H9 (cell line): Measurements from ENCODE around the gene DPP6. TPM values are rescaled to one million over a fixed set of nuclear protein-coding genes. Genes with fewer than 3 reads are reported as not detected.

Source experiments
- DNase-seq: peaks from one replicate; pipeline ENCODE4 v3.0.0-alpha.2; 2017
- H2AFZ ChIP-seq: one replicate; pipeline ENCODE4 v1.6.1; 2013; ENCODE audit warnings: mild to moderate bottlenecking, low read length, control low read depth, moderate library complexity
- H2AK5ac ChIP-seq: 2 replicates; pipeline ENCODE4 v1.6.1; 2013; ENCODE audit warnings: low read length, control low read depth, mixed read lengths; ENCODE audit not compliant: insufficient read length
- H2BK120ac ChIP-seq: one replicate; pipeline ENCODE4 v1.6.1; 2013; ENCODE audit warnings: low read depth, mild to moderate bottlenecking, low read length, control low read depth, inconsistent platforms; ENCODE audit not compliant: poor library complexity, severe bottlenecking
- H2BK12ac ChIP-seq: 2 replicates; pipeline ENCODE4 v1.6.1; 2013; ENCODE audit warnings: low read length, control low read depth, mixed read lengths, low read depth; ENCODE audit not compliant: insufficient read length
- H2BK15ac ChIP-seq: 2 replicates; pipeline ENCODE4 v1.6.1; 2013; ENCODE audit warnings: low read depth, low read length, control low read depth
- H2BK20ac ChIP-seq: one replicate; pipeline ENCODE4 v1.6.1; 2013; ENCODE audit warnings: low read depth, mild to moderate bottlenecking, low read length, control low read depth, inconsistent platforms; ENCODE audit not compliant: poor library complexity, severe bottlenecking
- H2BK5ac ChIP-seq: 2 replicates; pipeline ENCODE4 v1.6.1; 2013; ENCODE audit warnings: low read length, control low read depth, mixed read lengths; ENCODE audit not compliant: insufficient read length
- H3K14ac ChIP-seq: 2 replicates; pipeline ENCODE4 v1.6.1; 2013; ENCODE audit warnings: low read length, control low read depth; ENCODE audit not compliant: insufficient read depth
- H3K18ac ChIP-seq: 2 replicates; pipeline ENCODE4 v1.6.1; 2013; ENCODE audit warnings: low read depth, mild to moderate bottlenecking, mixed read lengths, low read length, control low read depth; ENCODE audit not compliant: insufficient read length
- H3K23ac ChIP-seq: 2 replicates; pipeline ENCODE4 v1.6.1; 2013; ENCODE audit warnings: low read length, control low read depth, mixed read lengths, low read depth; ENCODE audit not compliant: insufficient read length
- H3K23me2 ChIP-seq: 2 replicates; pipeline ENCODE4 v1.6.1; 2013; ENCODE audit warnings: low read depth, mild to moderate bottlenecking, mixed read lengths, low read length, control low read depth; ENCODE audit not compliant: insufficient read length, poor library complexity, severe bottlenecking
- H3K27ac ChIP-seq: 2 replicates; pipeline ENCODE4 v1.5.1; 2013; ENCODE audit warnings: low read length, control low read depth, mixed read lengths, low read depth; ENCODE audit not compliant: insufficient read length
- H3K27me3 ChIP-seq: 2 replicates; pipeline ENCODE4 v1.6.1; 2013; ENCODE audit warnings: low read length, control low read depth, inconsistent platforms; ENCODE audit not compliant: insufficient read depth
- H3K4ac ChIP-seq: 2 replicates; pipeline ENCODE4 v1.6.1; 2013; ENCODE audit warnings: low read depth, mild to moderate bottlenecking, control low read depth, inconsistent platforms, low read length, moderate library complexity
- H3K4me1 ChIP-seq: 2 replicates; pipeline ENCODE4 v1.6.1; 2013; ENCODE audit warnings: low read length, control low read depth, inconsistent platforms; ENCODE audit not compliant: insufficient read depth
- H3K4me2 ChIP-seq: 2 replicates; pipeline ENCODE4 v1.6.1; 2013; ENCODE audit warnings: low read length, control low read depth, mixed read lengths; ENCODE audit not compliant: insufficient read length, insufficient read depth
- H3K56ac ChIP-seq: 2 replicates; pipeline ENCODE4 v1.6.1; 2013; ENCODE audit warnings: low read depth, mild to moderate bottlenecking, mixed read lengths, low read length, control low read depth; ENCODE audit not compliant: insufficient read length
- H3K79me1 ChIP-seq: 2 replicates; pipeline ENCODE4 v1.6.1; 2013; ENCODE audit warnings: low read depth, mild to moderate bottlenecking, moderate library complexity, low read length, control low read depth, inconsistent platforms; ENCODE audit not compliant: insufficient read depth, poor library complexity, severe bottlenecking
- H3K79me2 ChIP-seq: 2 replicates; pipeline ENCODE4 v1.6.1; 2013; ENCODE audit warnings: low read length, control low read depth, inconsistent platforms; ENCODE audit not compliant: insufficient read depth
- H3K9ac ChIP-seq: 2 replicates; pipeline ENCODE4 v1.6.1; 2013; ENCODE audit warnings: low read length, control low read depth, mixed read lengths; ENCODE audit not compliant: insufficient read length; ENCODE audit errors: extremely low read depth
- H3K9me3 ChIP-seq: one replicate; pipeline ENCODE4 v1.6.1; 2013; ENCODE audit warnings: low read depth, low read length, inconsistent platforms; ENCODE audit not compliant: control insufficient read depth
- H3T11ph ChIP-seq: one replicate; pipeline ENCODE4 v1.6.1; 2013; ENCODE audit warnings: mild to moderate bottlenecking, low read length, control low read depth, inconsistent platforms
- H4K20me1 ChIP-seq: one replicate; pipeline ENCODE4 v1.6.1; 2013; ENCODE audit not compliant: control insufficient read depth, insufficient read length, insufficient read depth
- H4K5ac ChIP-seq: 2 replicates; pipeline ENCODE4 v1.6.1; 2013; ENCODE audit warnings: low read depth, mild to moderate bottlenecking, mixed read lengths, low read length, control low read depth; ENCODE audit not compliant: insufficient read length
- H4K8ac ChIP-seq: replicated peaks from 2 replicates; pipeline ENCODE4 v1.6.1; 2013; ENCODE audit warnings: low read length, control low read depth, mixed read lengths, low read depth; ENCODE audit not compliant: insufficient read length
- H4K91ac ChIP-seq: 2 replicates; pipeline ENCODE4 v1.6.1; 2013; ENCODE audit warnings: low read depth, mild to moderate bottlenecking, moderate library complexity, mixed read lengths, low read length, control low read depth; ENCODE audit not compliant: insufficient read length
- H3K27ac Mint-ChIP-seq, 3 experiments: 2 replicates in 2 of 3; 3 replicates in 1 of 3; pipeline ENCODE4 v1.8.0; 2020 to 2021; ENCODE audit warnings: mixed read lengths in 3 of 3, mild to moderate bottlenecking in 1 of 3, moderate library complexity in 1 of 3
- H3K27me3 Mint-ChIP-seq: 2 replicates; pipeline ENCODE4 v1.8.0; 2021; ENCODE audit warnings: low read depth, mild to moderate bottlenecking, moderate library complexity, mixed read lengths
- H3K36me3 Mint-ChIP-seq, 3 experiments: 2 replicates in 2 of 3; 3 replicates in 1 of 3; pipeline ENCODE4 v1.8.0; 2020 to 2021; ENCODE audit warnings: low read depth in 3 of 3, mixed read lengths in 3 of 3; ENCODE audit not compliant: insufficient read depth in 1 of 3
- H3K4me1 Mint-ChIP-seq, 2 experiments: 2 replicates each; pipeline ENCODE4 v1.8.0; 2020; ENCODE audit warnings: mixed read lengths in 2 of 2
- H3K4me3 Mint-ChIP-seq, 2 experiments: 2 replicates in 1 of 2; 3 replicates in 1 of 2; pipeline ENCODE4 v1.8.0; 2020 to 2021; ENCODE audit warnings: mild to moderate bottlenecking in 2 of 2, mixed read lengths in 2 of 2, moderate library complexity in 1 of 2
- H3K9me3 Mint-ChIP-seq, 2 experiments: 2 replicates in 1 of 2; 3 replicates in 1 of 2; pipeline ENCODE4 v1.8.0; 2020; ENCODE audit warnings: mild to moderate bottlenecking in 2 of 2, mixed read lengths in 2 of 2, moderate library complexity in 1 of 2
- WGBS: extraction: QIAGEN DNeasy Blood & Tissue Kit; methylation state at CpG from one replicate; pipeline ENCODE4 v1.1.7; 2013; ENCODE audit warnings: missing lambda C conversion rate, low lambda C conversion rate, mixed read lengths; ENCODE audit not compliant: insufficient read length; ENCODE audit errors: extremely low coverage; 5-methylcytosine and 5-hydroxymethylcytosine counted together
- total RNA-seq: library from RNA; stranded (reverse); gene quantifications from 2 replicates; pipeline ENCODE4 v1.2.1, GENCODE V29; 2021
- TF ChIP-seq, protein P1 (sequence below): fragments of 200-600 bp; sonication (generic); conservative IDR thresholded peaks from 3 replicates; pipeline ENCODE4 v1.8.0; 2021; ENCODE audit warnings: antibody characterized with exemption, mild to moderate bottlenecking

The DPP6 gene
- total RNA-seq, 1 experiment from 2014 or later = 4.5 TPM

GRCh38 chr7:154871928-154872750, 819.9 kb downstream of the DPP6 start:
- Histone ChIP-seq H3K79me2 (no peaks in the 10 kb centered on the region), H3K23ac (no peak overlapping the region), H3K4ac (no peak overlapping the region), H3T11ph (no peak overlapping the region), H3K56ac (no peak overlapping the region), H4K5ac (no peak overlapping the region), H3K4me2 (no peak overlapping the region), H3K18ac (no peak overlapping the region), H4K91ac (no peak overlapping the region), H4K8ac (no peak overlapping the region), H2BK120ac (no peak overlapping the region), H3K27me3 (no peaks in the 10 kb centered on the region), H3K4me1 (no peaks in the 10 kb centered on the region; the same call in 1 of the 2 replicates), H2AFZ (no peak overlapping the region), H3K14ac (no peak overlapping the region), H2AK5ac (no peak overlapping the region), H3K79me1 (no peaks in the 10 kb centered on the region), H2BK20ac (no peak overlapping the region), H2BK12ac (no peak overlapping the region), H3K23me2 (no peaks in the 10 kb centered on the region), H4K20me1 (no peaks in the 10 kb centered on the region), H3K9me3 (no peaks in the 10 kb centered on the region), H3K9ac (no peak overlapping the region), H2BK5ac (no peak overlapping the region), H2BK15ac (no peak overlapping the region), H3K27ac (no peak overlapping the region)
- Mint-ChIP-seq H3K4me1 (peaks cover 29 to 37% of the 10 kb centered on the region in 2 experiments), H3K27ac (no peak overlapping the region; a peak in 1 of 7 replicates), H3K27me3 (peaks cover 19% of the 10 kb centered on the region), H3K4me3 (no peak overlapping the region), H3K9me3 (no peaks in the 10 kb centered on the region; a peak in 3 of 5 replicates), H3K36me3 (no peaks in the 10 kb centered on the region; a peak in 1 of 7 replicates)
- TF ChIP-seq, protein P1, sequence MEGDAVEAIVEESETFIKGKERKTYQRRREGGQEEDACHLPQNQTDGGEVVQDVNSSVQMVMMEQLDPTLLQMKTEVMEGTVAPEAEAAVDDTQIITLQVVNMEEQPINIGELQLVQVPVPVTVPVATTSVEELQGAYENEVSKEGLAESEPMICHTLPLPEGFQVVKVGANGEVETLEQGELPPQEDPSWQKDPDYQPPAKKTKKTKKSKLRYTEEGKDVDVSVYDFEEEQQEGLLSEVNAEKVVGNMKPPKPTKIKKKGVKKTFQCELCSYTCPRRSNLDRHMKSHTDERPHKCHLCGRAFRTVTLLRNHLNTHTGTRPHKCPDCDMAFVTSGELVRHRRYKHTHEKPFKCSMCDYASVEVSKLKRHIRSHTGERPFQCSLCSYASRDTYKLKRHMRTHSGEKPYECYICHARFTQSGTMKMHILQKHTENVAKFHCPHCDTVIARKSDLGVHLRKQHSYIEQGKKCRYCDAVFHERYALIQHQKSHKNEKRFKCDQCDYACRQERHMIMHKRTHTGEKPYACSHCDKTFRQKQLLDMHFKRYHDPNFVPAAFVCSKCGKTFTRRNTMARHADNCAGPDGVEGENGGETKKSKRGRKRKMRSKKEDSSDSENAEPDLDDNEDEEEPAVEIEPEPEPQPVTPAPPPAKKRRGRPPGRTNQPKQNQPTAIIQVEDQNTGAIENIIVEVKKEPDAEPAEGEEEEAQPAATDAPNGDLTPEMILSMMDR = no peak
- no CpG with 5 or more reads among the region's 20 CpGs for WGBS
- DNase-seq = no peak
